ENCODE measurements around the gene CEP164.

- TF ChIP-seq GATA2 (IDR thresholded peaks at IDR 0.05; ENCODE audit: low read depth, low read length) (no peak), GATA3 (IDR thresholded peaks at IDR 0.05; ENCODE audit: low read depth, low read length) (no peak)
These were observed 55.1 kb downstream of the CEP164 start for GRCh38 chr11:117382746-117383145.

All from SH-SY5Y (cell line).